ENCODE data around the gene EFCAB6.

EFCAB6 gene

DNA sequence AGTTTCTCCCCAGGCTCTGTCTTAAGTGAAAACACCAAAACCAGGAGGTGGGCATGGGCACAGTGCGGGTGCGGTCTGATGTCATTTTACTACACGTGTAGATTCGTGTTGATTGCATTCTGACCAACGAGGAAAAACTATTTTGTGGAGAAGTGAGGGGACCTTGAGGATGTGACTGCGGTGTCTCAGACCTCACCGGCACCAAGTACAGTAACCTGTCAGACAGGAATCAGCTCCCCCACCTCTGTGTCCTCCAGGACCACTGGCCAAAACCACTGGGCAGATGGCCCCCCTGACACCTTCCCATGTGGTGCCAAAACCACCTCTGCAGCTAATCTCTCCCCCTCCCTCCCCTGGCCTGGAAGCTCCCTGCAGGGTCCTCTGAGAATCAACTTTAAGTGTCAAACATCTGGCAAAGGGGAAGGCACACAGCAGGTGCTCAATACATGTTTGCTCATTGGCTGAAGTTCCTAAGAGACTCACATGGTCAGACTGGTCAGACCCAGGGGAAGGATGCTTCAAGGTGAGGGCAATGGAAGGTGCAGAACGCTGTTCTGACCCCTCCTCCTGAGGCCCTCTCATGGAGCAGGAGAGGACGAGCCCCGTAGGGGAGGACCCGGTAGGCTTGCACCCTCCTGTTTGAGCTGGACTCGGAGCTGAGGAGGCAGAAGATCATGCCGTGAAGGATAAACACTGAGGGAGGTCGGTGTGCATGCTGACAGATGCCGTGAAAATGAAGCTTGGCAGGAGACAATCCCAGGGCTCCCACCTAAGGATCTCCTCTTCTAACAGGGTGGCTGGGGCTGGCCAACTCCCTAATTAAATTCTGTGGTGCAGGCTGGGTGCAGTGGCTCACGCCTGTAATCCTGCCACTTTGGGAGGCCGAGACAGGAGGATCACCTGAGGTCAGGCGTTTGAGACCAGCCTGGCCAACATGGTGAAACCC, 270.4 kb downstream of the EFCAB6 start:
- no peak for DNase-seq

DNA sequence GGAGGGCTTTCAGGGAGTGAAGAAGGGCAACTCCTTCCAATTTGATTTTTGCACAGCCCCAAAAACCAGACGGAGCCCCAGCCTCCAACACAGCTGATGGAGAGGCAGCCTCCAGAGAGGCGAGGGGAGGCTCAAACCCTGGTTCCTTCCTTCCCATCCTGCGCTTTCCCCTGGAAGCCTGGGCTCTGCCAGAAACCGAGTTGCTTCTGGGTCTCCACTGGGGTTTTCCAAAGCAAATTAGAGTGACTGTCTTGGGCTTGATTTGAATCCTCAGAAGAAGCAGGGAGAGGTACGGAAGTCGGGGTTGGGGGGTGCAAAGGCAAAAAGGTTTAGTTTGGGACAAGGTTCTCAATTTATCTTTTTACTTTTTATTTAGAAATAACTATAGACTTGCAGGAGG, 271.1 kb downstream of the EFCAB6 start:
- no peak for DNase-seq

DNA sequence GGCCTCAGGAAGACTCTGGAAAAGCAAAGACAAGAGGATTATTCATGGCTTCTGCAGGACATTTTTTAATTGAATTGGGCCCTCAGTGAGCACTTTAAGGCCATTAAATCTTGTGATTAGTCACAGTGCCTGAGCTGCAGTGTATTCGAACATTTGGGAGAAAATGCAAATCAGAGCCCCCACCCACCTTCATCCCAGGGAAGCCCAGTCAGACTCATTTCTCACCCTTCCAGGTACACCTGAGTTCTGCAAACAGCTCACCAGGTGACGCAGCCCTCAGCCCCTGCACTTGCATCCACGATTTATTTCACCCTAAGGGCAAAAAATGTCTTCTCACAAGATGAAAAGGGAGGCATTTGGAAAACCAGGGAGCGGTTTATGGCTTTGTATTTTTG, 271.6 kb downstream of the EFCAB6 start:
- no peak for DNase-seq

DNA sequence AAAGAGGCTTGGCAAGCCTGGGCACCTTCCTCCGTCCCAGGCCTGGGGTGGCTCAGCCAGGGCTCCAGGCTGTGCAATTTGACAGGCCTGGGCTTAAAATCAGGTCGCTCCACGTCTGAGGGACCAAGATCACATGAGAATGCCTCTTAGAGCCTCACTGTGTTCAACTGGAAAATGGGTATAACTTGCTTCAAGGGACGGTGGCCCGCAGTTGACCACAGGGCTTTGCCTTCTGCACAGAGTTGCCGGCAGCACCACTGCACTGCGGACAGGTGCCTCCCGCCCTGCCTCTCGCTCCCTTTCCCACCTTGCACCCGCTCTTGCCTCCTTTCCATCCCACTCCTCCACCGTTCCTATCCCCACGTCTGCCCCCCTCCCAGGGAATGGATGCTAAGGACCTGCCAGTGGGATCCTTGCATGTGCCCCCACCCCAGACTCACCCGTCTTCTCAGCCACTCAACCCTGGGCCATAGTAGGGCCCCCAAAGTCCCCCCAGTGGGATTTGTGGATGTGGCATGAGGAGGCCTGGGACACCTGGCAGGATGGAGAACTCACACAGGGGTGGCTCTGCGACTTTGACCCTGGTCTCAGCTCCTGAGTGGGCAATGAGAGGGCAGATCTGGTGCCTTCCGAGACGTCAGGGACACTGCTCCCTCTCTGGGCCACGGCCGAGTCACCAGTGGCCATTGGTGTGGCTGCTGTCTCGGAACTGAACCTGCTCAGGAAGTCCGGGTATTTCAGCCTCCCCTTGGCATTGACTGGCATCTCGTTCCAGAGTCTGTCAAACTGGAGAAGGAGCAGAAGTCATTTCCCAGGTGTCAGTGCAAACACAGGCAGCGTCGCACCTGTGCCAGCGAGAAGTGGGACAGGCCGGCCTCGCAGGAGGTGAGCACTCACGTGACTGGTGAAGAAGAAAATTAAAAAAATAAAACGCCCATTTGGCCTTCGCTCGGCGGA, 272.3 kb downstream of the EFCAB6 start:
- no peak for DNase-seq

DNA sequence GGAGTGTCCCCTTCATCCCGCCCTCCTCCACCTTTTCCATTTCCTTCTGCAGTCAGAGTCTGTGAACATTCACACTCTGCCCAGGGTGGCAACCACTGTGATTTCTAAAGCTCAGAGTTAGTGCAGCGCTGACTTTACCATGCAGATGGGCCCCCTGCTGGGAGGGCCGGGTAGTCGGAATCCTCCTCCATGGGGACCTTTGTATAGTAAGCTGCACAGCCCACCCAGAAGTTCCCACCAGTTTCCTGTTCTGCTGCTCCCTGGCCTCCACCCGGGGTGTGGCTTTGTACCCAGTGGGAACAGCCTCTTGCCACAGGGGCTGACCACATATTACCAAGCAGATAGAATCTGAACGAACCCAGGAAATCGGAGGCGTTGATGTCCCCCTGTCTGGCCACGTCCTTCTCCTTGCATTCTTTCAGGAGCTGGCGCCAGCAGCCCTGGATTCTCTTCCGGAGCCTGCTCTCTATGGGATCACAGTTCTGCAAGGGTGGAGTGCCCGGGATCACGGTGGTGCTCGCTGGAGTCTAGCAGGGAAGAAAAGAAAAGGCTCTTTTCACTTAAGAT, 275.0 kb downstream of the EFCAB6 start:
- no peak for DNase-seq

DNA sequence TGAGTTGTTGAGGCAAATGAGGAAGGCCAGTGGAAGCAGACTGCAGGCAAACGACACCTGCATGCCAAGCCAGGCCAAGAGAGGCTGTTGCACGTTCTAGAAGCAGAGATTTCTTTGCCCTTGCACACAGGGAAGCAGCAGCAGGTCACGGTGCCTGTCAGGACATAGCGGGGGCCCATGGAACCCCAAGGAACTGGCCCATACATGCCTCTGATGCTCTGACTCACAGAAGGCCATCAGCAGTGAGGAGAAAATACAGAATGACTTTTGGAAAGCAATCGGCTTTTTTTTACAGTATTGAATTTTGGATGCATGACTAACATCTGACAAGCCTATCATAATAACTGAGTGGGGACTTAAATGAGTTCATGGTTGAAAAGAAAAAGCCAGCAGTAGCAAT, 276.4 kb downstream of the EFCAB6 start:
- DNase-seq = no peak

DNA sequence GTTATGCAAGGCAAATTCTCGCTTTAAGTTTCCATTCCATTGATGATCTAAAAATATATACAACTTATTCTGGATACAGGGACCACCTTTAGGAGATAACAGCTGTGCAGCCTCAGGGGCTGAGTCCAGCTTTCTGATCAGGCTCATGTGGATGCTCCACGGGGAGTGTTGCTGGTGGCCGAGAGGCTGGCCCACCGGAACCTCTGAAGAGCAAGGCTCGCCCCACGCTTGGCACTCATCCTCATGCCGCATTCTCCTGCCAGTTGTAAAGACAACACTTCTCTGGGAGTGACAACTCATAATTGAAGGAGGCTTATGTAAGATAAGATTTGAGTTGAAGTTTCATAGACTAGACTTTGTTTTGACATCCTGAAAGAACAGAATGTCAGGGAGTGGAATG, 276.8 kb downstream of the EFCAB6 start:
- DNase-seq = no peak

DNA sequence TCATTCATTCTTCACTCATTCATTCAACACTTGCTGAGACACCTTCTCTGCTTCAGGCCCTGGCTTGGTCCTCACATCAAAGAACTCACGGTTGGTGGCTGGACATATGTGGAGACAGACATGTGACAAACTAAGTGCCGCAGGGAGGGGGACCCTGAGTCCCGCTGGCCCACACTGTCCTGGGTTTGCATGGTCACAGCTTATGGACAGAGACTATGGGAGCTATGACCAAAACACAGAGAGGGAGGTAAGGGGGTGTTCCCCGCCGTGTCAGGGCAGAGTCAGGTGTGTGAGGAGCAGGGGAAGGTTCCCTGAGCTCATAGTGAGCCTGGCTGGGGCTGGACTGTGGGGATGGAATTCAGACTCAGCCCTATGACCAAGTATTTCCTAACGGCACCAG, 277.2 kb downstream of the EFCAB6 start:
- no peak for DNase-seq

DNA sequence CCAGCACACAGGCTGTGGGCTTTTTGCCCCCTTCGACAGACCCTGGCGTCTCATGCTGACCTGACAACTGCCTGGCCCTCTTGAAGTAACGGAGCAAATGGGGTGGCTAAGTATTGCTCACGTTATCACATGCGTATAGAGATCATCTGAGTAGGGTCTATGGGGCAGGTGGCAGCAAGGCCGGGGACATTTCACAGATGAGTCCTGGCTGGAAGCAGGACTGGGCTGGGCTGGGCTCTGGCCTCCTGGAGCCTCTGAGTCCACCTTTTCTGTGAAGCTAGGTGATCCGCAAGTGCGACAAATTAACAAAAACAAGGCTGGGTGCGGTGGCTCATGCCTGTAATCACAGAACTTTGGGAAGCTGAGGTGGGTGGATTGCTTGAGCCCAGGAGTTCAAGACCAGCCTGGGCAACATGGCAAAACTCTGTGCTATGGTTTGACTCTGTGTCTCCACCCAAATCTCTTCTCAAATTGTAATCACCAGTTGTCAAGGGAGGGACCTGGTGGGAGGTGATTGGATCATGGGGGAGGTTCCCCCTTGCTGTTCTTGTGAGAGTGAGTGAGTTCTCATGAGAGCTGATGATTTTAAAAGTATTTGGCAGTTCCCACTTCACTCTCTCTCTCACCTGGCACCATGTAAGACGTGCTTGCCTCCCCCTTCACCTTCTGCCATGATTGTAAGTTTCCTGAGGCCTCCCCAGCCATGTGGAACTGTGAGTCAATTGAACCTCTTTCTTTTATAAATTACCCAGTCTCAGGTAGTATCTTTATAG, 278.3 kb downstream of the EFCAB6 start:
- DNase-seq = no peak

DNA sequence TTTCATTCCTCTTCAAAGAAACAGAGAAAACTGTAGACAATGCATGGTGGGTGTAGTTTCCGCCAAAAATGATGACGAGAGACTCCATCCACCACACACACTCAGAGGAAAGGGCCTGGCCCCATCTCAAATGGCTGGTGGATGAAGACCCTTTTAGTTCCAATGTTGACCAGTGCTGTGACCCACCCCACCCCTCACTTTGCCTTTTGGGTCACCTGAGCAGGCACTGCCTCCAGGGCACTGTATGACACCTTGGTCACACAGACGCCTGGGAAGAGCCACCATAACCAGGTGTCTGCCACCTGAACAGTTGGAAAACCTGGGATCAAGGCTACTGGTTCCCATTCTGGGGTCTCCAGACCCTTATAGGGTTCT, 279.0 kb downstream of the EFCAB6 start:
- no peak for DNase-seq

DNA sequence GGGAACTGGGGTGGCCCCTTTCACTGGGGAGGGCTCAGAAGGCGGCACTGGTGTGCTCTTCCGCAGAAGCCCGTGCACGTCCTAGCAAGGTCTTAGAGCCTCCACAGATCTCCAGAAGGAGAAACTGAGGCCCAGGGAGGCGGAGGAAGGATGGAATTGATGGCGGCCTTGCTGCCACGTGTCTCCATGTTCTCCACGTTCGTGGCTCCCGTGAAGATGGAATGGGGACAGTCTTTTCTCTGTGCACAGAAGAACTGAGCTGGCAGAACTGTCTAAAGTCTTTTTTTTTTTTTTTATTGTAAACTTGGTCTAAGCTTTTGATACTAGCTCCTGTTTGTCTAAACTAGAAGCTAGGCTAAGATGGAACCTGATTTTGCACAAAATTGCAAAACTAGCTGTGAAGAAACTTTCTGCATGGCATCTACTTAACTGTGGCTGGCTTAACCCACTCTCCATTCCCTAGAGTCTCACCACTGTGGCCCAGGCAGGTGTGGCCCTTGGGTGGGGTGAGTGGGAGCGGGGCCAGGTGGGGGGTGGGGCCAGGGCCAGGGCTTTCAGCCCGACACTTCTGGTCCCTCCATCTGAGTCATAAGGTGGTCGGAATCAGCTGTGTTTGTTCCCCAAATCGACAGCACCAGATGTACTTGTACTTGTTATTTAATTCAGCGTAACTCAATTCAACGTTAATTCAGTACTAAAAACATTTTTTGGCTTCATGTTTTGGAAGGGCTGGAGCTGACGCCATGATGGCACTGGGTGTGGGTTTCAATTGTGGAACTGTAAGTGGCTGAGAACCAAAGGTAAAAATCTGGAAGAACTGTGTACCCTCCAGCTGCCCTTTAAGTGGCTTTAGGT, 279.6 kb downstream of the EFCAB6 start:
- DNase-seq = no peak

DNA sequence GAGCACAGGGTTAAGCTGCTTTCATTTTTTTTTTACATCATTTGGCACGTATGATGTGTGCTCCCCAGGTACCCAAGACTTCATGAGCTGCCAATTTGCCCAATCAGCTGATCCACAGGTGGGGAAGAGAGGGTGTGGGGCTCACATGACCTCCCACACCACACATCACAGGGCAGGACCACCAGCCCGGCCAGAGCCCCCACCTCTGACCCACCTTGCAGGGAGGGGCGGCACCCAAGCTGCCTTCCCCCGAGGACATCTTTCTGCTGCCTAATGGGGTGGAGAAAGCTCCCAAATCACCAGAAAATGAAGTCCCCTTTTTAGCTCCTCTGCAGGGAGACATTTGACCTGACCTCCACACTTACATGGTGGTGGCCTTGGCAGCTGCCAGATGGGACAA, 280.5 kb downstream of the EFCAB6 start:
- no peak for DNase-seq

DNA sequence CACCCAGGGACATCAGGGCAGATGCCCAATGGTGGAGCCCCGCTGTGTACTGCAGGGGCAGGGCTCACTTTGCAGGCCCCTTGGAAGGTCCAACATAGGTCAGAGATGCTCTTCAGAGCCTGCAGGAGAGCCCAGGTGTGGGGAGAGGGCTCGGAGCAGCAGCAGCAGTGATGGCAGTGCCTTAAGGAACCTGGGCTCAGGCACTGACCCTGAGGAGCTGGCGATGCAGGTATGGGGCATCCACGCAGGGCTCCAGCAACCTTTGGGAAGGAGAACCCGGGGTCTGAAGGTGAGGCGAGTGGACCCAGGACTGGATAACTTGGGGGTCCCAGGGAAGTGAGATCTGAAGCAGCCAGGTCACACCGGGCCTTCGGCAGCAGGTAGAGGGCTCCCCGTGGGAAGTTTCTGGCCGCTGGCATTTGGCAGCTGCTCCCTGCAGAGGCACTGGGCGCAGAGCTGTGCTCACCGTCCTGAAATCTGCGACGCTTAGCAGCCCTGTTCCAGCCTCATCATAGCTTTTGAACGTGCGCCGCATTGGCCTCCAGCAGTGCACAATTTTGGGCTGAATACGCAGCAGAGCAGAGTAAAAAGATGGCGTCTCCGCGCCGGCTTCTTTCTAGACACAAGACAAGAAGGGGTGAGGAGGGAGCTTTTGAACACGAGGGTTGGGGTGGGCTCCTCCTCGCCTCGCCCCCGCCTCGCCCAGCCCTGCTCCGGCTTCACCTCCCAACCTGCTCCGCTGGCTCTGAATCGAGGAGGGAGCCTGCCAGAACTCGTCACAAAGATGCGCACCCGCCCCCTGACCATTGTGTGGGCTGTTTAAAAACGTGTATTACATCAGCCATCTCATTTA, 281.5 kb downstream of the EFCAB6 start:
- DNase-seq = no peak

DNA sequence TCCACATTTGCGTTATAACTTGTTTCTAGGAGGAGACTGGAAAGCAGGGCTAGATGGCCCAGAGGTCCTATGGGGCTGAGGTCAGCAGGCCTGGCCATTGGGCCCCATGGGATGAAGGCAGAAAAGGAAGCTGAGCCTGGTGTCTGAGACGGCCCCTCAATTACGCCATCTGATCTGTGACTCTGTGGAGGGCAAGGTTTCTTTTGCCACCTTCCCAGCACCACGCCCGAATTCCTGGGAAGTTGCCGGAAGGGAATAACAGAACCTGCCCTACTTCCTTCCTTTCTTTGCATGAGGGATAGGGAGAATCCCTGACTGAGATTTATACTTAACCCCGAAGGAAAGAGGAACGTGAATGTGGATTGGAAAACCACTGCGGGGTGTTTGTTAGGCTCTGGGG, 282.2 kb downstream of the EFCAB6 start:
- no peak for DNase-seq

DNA sequence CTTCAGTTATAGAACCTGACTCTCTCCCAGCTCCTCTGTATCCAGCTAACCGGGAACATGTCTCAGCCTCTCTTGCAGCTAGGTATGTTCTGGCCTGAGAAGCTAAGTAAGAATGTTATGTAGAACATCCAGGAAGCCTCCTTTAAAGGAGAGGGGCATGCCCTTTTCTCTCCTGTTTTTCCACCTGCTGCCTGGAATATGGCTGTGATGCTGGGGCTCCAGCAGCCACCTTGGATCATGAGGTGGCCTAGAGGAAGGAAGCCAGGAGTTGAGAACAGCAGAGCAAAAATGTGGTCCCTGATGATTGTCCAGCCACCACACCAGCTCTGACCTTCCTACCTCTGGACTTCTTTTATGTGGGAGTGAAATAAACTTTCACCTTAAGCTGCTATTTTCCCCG, 282.6 kb downstream of the EFCAB6 start:
- DNase-seq = no peak

DNA sequence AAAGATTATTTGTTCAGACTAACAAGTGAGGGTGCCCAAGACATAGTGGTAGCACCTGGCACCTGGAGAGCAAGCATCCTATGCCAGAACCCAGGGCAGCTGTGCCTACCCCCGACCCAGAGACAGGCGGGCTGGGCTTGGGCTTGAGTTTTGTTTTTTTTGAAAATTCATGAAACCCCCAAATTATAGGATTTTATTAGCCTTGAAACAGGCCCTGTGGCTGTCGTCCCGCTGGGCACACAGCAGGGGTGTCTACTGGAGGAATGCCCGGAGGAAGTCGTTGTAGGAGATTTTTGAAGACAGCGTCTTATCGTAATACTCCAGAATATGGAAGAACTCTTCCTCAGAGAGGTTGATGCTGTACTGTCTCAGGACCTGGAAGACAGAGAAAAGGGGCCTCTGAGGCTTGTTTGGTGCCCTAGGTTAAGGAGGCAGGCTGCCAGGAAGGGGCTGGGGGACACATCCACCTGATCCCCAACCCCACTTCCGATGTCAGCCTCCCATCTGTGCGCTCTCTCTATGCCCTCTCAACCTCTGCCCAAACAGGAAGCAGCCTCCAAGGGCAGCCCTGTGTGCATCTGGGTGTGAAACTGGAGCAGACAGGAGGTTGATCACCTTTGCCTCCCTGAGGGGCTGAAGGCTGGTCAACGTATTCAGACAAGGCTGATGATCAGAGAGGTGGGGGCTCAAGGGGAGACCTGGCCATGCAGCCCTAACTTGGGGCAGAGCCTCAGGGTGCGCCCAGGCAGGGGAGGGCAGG, 283.3 kb downstream of the EFCAB6 start:
- no peak for DNase-seq

DNA sequence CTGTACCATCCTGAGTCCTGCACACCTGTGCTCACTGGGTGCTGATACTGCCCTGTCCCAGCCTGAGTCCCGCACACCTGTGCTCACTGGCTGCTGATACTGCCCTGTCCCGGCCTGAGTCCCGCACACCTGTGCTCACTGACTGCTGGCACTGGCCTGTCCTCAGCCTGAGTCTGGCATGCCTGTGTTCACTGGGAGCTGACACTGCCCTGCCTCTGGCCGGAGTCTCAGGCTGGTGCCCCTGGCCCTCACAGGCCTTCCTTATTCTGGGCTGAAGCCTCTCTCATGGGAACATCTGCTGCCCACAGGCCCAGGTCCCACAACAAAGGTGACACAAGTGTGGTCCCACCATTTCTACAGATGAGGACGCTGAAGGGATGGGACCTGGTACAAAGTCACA, 285.2 kb downstream of the EFCAB6 start:
- DNase-seq = no peak

DNA sequence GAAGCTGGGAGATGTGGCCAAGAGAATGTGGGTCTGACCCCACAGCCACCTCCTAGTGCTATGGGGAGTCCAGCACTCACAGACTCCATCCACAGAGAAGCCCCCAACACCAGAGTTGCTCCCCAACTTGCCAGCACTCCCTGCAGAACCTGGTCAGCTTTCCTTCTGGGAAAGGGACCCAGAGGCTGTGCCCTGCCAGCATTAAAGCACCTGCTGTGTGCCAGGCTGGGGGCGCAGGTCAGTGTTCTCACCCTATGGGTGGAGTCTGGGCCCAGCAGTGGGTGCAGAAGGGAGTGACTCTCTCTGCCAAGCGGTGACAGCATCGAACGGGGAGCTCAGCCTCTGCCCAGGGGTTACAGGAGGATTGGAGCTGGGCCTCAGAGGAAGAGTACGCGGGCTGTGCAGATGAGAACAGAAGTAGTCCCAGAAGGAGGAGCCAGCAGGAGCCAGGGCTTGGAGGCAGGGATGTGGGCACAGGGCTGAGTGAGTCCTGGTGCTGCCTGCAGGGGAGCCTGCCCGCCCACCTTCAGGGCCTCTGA, 285.9 kb downstream of the EFCAB6 start:
- DNase-seq = no peak

DNA sequence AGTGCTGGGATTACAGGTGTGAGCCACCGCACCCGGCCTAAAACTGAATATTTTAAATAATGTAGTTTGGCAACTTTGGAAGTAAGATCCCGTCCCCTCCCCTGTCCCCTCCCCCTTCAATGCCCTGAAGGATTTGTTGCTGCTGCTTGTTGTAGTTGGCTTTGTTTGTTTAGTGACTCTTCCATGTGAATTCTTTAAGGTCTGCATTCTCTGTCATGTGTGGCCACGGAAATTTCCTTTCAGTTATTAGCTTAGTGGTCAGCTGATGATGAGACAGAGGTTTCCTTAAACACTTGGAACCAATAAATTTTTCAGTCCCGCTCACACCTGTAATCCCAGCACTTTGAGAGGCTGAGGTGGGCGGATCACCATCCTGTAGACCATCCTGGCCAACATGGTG, 290.4 kb downstream of the EFCAB6 start:
- DNase-seq = no peak

All from T-helper 2 cell (primary cell).